GM18868 (cell line): Measurements from ENCODE around the gene HOXB7.

Source experiments
- ATAC-seq: cut with Tn5 transposase; IDR thresholded peaks from one replicate; pipeline ENCODE4 v1.9.1; 2021; ENCODE audit warnings: mild to moderate bottlenecking, moderate library complexity; ENCODE audit not compliant: unreplicated experiment

HOXB7 gene

DNA sequence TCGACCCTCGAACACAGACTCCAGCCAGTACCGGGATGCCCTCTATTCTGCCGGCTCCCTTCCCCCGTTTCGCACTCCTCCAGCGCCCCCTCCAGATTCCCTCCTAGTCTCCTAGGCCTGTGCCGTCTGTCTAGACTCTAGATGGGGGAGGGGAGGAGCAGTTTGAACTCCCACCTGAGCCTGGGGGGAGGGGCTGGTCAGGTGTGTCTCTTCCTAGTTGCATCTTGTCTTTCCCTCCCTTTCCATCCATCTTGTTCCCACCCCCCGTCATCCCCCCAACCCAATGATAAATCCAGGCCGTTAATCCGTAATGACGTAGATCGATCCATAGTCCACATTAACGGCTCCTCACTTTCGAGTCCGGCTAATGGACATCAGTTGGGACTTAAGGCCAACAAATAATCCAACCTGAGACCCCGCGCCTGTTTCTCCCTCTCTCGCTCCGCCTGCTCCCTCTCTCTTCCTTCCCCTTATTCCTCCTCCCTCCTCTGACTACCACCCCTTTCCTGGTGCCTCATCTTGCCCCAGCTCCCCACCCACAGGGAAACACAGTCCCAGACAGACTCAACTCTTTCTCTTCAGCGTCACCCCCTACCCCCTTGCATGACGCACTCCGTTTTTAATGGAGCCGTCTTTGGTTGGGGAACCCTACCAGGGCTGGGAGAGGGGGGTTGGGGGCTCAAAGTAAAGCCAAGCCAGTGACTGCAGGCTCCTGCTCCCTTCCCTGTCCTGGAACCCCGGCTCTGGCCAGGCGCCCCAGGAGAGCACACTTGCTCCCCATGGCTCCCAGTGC is 13.9 kb downstream of the HOXB7 start:
- ATAC-seq, result no peak

- no peak for ATAC-seq
Measured at GRCh38 chr17:48596000-48596734, 14.7 kb downstream of the HOXB7 start.

DNA sequence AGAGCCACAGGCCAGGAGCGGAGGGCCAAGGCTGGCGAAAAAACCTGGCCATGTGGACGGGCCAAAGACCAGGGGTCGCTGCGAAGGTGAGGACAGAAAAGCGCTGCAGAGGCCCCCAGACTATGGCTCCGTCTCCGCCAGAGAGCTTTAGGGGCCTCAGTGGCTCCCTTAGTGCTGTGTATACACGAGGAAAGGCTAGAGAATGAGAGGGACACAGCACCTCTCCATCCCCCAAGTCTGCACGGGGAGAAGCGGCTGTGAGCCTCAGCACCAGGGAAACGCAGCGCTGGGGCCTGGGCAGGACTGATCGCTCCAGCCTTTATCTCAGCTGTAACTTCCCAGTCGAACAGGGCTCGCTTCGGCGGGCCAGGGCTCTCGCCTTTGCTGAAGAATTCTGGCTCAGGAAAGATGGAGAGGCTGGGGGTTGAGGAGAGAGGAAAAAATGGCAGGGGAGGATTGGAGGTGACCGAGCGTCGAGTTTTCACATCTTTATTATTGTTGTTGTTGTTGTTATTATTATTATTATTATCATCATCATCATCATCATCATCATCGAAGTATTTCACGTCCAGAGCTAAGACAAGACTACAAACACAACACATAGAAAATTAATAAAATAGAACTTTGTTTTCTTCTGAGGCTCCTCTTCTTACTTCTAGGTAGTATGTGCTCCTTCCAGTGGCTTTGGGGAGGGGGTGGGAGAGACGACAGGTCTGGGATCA is 15.4 kb downstream of the HOXB7 start:
- ATAC-seq, result no peak

DNA sequence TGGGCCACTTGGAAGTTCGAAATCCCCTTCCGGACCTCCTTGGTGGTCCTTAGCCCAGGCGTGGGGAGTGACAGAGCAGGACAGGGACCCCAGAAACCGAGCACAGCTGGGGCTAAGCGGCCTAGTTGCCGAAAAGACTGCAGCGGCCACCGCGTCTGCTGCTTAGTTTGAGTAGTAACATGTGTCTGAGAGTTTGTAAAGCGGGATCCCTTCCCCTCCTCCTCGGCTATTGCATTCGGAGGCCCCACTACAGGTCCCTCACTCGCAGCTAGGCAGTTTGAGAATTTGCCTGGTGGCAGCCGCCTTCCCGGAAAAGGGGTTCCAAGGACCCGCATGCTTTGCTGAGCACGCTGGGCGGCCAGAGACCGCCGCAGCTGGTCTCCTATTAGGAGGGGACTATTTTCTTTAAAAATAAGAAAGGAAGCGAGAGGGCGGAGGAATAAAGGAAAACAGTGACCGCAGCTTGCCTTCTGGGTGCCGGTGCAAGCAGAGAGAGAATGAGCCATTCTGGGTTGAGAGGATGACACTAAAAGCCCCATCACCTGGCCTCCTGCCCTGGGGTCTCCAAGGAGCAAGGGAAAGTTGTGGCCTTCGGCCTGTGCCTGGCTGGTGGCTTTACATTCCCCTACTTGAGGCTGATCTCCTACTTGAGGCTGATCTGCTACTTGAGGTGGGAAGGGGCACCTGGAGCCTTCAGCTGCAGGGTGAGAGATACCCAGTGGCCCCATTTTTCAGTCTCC is 16.1 kb downstream of the HOXB7 start:
- ATAC-seq, result no peak

DNA sequence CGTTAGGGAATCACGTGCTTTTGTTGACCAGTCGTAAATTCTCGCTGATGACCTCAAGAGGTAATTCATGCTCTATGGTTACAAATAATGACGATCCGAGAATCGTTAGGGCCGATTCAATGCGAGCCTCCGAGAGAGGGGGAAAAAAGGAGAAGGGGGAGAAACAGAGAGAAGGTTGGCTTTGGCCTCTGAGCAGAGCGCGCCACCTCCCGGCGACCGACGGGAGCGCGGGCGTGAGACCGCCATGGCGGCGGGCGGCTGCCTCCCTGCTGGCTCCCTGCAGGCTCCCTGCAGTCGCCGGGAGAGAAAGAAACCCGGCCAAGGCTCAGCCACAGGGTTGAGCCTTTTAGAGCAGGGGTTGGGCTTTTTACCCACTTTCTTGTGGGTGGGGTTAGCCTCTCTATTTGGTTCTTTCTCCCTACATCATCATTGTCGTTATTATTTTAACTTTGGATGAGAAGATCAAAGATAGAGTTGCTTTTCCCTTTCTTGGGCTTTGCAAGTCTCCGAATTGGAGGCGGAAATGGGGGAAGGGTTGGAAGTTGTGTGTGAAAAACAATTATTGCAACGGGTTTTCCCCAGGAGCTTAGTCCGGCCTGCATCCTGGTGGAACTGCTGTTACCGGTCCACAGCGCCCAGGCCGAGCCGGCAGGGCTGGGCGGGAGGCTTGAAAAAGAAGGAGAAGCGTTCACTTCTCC is 16.8 kb downstream of the HOXB7 start:
- ATAC-seq, result no peak

DNA sequence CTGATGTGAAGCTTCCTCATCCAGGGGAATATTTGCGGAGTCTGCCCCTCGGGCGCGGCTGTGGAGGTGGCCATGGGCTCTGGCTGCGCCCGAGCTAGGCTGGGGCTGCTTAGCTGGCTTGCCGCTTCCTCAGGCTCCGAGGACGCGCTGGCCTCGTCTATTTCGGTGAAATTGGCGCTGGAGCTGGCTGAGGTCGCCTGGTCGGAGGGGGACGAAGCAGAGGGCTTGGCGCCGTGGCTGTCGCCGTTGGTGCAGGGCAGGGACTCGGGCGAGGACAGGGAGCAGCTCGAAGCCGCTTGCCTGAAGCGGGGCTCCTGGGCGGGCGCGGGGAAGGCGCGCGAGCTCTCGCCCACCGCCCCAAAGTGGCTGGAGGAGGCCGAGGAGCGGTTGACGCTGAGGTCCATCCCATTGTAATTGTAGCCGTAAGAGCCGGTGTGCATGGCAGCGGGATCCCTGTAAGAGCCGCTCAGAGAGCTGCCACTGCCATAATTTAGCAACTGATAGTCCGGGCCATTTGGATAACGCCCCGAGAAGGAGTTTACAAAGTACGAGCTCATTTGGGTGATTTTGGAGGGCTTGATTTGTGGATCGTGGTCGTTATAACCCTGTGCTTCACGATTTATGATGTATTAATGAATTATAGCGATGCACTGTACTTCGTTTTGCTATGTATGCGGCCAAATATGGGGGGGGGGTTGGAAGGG is 17.5 kb downstream of the HOXB7 start, which contains the start of gene HOXB5:
HOXB5 (minus strand) TSS at position 654 of the 704 bp plus-strand sequence; CDS start at position 557, 97 bp downstream.
- ATAC-seq, result no peak

GRCh38 chr17:48592577-48592976 is 18.2 kb downstream of the HOXB7 start:
- ATAC-seq, result no peak

DNA sequence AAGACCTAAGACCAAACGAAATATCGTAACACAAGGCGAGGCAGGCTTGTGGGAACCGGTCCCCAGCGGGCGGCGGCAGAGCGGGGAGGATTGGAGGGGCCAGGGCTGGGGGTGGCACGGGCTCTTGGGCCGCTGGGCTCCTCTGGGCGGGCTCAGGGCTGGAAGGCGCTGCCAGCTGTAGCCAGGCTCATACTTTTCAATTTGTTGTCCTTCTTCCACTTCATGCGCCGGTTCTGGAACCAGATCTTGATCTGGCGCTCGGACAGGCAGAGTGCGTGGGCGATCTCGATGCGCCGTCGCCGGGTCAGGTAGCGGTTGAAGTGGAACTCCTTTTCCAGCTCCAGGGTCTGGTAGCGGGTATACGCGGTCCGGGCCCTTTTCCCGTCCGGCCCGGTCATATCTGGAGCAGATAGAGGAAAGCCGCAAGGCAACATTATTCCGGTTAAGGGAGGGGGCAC is 18.7 kb downstream of the HOXB7 start:
- no peak for ATAC-seq

GRCh38 chr17:48591255-48592056 is 19.4 kb downstream of the HOXB7 start:
- no peak for ATAC-seq

DNA sequence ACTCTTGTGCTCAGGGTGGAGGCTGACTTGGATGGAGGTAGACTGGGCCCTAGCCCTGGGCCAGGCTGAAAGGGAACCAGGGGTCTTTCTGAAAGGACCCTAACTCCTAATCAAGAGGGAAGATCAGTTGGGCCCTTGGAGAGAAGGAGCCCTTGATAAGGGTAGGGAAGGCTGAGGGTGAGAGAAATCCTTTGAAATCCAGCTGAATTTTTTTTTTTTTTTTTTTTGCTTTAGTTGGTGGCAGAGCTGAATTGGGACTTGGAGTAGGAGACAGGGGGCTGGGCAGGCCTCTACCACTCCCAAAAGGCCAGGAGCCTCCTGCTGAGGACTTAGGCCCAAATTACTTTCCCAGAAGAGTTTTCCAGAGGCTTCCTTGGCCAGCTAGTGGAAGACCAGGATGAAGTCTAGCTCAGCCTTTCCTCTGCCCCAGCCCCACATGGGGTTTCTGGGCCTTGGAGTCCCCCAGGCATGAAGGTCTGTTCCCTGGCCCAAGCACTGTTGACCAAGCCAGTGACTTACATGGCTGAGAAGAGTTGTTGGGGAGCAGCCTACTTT is 20.1 kb downstream of the HOXB7 start:
- no peak for ATAC-seq

GRCh38 chr17:48589831-48590606 is 20.8 kb downstream of the HOXB7 start, which contains the start of gene HOXB3:
TSS of gene HOXB3 (minus strand) at chr17:48590241. CDS start at chr17:48552474, 37,767 bp downstream.
- no peak for ATAC-seq

DNA sequence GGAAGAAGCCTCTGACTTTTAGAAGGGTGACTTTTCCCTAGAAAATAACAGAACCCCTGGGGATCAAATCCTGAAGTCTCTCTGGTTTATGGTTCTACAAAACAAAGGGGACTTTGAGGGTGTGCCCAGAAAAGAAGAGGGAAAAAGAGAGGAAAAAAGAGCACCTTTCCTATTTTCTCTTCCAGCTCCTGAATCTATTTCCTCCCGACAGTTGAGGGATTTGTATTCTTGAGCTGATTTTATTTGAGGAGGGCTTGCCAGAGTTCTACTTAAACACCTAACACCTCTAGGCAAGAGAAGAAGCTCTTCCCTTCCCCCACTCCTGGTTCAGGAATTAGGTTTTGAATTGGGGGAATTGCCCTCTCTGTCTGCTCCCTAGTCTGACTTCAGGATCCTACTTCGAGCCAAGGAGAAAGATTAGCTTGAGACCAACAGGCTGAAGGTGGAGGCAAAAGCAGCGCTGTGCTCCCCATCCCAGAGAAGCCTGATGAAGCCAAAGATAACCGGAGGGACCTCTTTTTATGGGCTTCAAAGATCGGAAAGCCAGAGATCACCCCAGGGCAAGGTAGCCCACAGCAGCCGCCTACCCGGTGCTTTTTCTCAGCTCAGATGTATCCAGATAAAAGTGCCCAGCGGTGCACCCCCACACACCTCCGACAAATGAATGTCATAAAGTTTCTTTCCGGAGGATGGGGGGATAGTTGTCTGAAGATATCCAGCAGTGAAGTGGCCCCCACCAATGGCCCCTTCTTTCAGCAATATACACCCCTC is 21.6 kb downstream of the HOXB7 start:
- ATAC-seq, result no peak

- ATAC-seq, result no peak
Measured at GRCh38 chr17:48588528-48588927, 22.3 kb downstream of the HOXB7 start.

- no peak for ATAC-seq
Measured at GRCh38 chr17:48588074-48588415, 22.8 kb downstream of the HOXB7 start.

GRCh38 chr17:48587276-48588073 is 23.3 kb downstream of the HOXB7 start:
- no peak for ATAC-seq
